GM12892 (cell line): Measurements from ENCODE around the gene SYT2.

Experiments used
- POLR2A ChIP-seq: IDR thresholded peaks from 2 replicates; pipeline ENCODE4 v1.6.1; 2011; ENCODE audit warnings: low read depth, low read length, control low read depth
- POLR2AphosphoS5 ChIP-seq: IDR thresholded peaks from 2 replicates; pipeline ENCODE4 v1.6.1; 2011; ENCODE audit warnings: low read depth, low read length, control low read depth

DNA sequence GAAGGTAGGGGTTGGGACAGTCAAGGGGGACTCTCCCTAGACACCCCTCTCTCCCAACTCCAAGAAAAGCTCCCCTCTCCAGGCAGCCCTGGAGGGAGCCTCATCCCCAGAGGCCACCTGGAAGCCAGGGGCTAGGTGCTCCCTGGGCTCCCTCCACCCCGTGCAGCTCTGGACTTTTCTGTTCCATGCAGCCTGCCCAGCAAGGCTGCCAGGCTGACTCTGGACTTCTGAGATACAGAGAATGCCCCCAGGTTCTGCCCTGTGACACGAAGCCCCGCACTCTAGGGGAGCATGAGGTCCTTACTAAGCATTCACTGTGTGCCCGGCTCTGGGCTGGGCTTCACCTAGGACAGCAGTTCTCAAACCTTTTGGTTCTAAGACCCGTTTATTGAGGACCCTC is 10.2 kb downstream of the SYT2 start:
- no peak for TF ChIP-seq POLR2A
- TF ChIP-seq POLR2AphosphoS5, result no peak
